Activated CD8-positive, alpha-beta memory T cell treated with anti-CD3 and anti-CD28 coated beads, Interleukin-2, amount 50 U/mL, for 1 hour (primary cell): ENCODE measurements around the gene ARNT2.
"Not testable (repeated sequence)": the region's sequence is repeated elsewhere in the genome, so short reads cannot be mapped to it uniquely, and the experiment has no call there.

Experiments
- DNase-seq: peaks from one replicate; pipeline ENCODE4 v3.0.0-alpha.2; 2020; ENCODE audit errors: extremely low read depth

The ARNT2 gene

GRCh38 chr15:80615783-80616391, 211.7 kb downstream of the ARNT2 start:
- no peak for DNase-seq

GRCh38 chr15:80618685-80619400, 214.7 kb downstream of the ARNT2 start:
- no peak for DNase-seq

GRCh38 chr15:80619680-80620079, 215.5 kb downstream of the ARNT2 start:
- no peak for DNase-seq

- no peak for DNase-seq
Measured at GRCh38 chr15:80620141-80620540, 216.0 kb downstream of the ARNT2 start.

DNA sequence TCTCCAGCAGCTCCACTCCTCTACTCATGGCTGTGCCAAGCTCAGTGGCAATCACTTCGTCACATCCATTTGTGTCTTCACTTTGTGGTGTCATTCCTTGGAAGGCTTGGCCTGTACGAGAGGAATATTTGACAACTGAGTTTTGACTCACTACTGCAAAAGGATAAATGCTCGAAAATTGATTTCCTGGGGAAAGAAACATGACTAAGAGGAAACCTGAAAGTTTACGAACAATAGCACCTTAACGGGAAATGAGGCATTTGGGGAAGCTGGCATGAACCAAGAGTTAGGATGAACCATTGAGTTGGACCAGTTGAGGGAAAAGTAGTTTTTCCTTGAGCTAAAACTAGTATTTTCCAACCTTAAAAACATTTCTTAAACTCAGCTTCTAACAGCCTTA, 216.7 kb downstream of the ARNT2 start:
- no peak for DNase-seq

DNA sequence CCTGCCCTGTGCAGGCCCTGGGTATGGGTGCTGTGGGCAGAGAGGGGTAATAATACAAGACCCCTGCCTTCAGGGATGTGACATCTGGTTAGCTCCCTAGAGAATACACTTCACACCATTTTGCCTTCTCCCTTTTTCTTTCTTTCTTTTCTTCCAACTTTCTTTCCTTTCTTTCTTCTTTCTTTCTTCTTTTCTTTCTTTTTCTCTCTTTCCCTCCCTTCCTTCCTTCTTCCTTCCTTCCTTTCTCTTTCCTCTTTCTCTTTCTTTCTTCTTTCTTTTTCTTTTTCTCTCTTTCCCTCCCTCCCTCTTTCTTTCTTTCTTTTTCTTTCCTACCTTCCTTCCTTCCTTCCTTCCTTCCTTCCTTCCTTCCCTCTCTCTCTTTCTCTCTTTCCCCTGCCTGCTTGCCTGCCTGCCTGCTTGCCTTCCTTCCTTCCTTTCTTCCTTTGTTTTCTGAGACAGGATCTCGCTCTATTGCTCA, 222.5 kb downstream of the ARNT2 start:
- DNase-seq = no peak

- no peak for DNase-seq
Measured at GRCh38 chr15:80629355-80629754, 225.2 kb downstream of the ARNT2 start.

DNA sequence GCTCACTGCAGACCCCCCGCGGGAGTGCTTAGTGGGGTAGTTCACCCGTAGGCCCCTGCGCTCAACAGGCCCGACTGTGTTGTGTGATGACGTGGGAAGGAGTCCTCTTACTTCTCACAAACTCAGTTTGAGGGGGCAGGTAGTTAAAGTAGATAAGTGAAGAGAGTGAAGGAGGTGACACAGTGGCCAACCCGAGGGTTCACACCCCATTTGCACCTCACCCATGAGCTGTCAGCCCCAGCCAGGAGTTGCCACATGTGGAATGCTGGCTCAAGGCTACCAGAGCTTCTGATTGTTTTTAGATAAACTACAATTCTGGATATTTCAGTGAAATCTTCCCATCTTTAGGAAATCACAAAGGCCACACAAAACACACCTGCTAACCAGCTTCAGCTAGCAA, 226.8 kb downstream of the ARNT2 start:
- no peak for DNase-seq

DNA sequence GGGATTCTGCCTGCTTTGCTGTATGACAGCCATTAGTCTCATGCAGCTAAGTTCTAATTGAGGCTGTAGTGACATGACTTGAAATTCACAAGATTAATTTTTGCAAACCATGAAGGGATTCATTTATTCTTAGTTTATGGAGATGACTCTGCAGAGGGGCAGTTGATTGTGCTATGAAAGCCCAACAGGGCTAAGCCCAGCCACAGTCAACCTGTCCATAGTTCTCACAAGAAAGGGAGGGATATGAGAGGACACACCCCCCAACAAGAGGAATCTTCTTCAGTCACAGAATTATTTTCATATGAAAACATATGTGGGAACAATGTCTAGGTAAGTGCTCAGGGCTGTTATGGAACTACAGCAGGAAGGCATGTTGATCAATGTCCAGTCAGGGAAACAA, 229.0 kb downstream of the ARNT2 start:
- DNase-seq = no peak

DNA sequence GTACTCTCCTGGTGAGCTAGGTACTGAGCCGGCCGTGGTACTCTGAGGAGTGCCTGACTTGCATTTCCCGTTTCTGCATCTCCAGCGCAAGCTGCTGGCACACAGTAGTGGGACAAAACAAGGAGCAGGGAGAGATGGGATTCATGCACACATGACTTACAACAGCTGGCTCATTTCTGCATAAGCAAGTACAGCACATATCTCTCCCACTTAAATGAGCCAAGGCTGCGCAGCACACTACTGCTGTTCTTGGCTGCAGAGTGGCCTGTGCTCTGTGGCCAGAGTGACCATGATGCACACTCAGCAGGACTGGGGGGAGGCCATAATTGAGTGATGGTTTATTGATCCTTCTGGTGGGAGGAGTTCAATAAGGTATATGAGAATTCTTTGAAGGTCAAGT, 231.8 kb downstream of the ARNT2 start:
- DNase-seq = no peak

- DNase-seq = no peak
Measured at GRCh38 chr15:80636675-80637074, 232.5 kb downstream of the ARNT2 start.

- no peak for DNase-seq
Measured at GRCh38 chr15:80637747-80638146, 233.6 kb downstream of the ARNT2 start.

DNA sequence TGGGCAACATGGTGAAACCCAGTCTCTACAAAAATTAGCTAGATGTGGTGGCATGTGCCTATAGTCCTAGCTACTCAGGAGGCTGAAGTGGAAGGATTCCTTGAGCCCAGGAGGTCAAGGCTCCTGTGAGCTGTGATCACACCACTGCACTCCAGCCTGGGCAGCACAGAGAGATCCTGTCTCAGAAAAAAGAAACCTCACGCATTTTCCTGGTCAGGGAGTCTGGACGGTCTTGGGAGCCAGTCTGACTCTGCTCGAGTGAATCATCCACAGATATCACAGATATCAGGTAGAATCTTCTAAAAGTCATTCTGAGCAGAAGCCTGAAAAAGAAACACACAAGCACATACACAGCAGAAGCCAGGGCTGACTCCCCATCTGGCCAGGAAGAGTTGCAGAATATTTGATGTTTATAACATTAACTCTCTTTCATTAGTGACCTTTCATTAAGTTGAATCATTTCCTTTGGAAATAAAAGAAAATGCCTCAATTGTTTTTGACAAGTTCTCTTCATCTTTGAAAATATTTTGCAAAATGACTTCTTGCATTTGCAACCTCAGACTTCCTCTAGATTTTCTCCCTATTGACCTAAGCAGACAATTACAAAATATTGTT, 234.5 kb downstream of the ARNT2 start:
- DNase-seq = no peak

- no peak for DNase-seq
Measured at GRCh38 chr15:80639168-80639555, 235.0 kb downstream of the ARNT2 start.

GRCh38 chr15:80640531-80641121, 236.4 kb downstream of the ARNT2 start:
- no peak for DNase-seq

DNA sequence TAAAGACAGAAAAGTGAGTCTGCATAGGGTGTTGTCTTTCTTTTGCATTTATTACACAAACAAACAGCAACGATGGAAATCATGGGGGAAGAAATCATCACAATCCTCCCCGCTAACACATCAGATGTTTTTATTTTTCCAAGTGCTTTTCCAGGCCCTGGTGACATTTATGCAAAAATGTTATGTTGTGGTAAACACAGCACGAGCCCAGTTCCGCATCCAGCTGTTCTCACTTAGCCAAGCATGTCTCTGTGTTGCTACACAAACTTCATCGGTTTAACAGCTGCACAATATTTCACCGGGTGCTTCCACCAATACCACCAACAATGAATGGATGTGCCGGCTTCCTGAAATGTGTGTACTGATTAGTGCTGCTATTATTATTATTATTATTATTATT, 237.2 kb downstream of the ARNT2 start:
- no peak for DNase-seq

DNA sequence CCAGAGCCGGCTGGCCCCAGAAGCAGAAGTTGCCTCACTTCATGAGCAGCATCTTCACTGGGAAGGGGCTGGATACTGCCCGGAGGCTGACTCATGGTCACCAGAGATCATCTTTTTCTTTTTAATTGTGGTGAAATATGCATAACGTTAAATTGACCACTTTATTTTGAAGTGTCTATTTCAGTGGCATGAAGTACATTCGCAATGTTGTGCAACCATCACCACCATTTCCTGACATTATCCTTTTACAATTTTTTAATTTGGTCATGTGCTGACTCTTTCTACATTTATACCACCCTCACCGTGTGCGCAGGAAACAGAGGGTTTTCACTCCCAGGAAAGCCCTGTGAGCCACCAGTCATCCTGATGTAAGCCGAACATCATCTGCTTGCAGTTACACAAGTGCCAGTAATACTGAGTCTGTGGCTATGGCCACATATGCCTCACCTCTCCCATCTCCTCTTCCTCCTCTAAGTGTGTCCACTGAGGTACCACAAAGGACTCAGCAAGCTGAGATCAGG, 239.3 kb downstream of the ARNT2 start:
- no peak for DNase-seq

- DNase-seq = no peak
Measured at GRCh38 chr15:80645494-80646065, 241.4 kb downstream of the ARNT2 start.

- not testable (repeated sequence) for DNase-seq
Measured at GRCh38 chr15:80647424-80647823, 243.2 kb downstream of the ARNT2 start.
